Heart left ventricle (tissue), 13 donors: ENCODE results near the gene ERMN.

Experiments used
- CTCF ChIP-seq, 12 donors: fragments of 200-600 bp; sonication (generic) in 4 of 12; IDR thresholded peaks; one replicate each; pipeline versions ENCODE4 v1.5.0 to v1.8.0; 2018 to 2022; ENCODE audit warnings: antibody characterized with exemption in 12 of 12, mild to moderate bottlenecking in 5 of 12
- POLR2A ChIP-seq, 2 donors: fragments of 450-650 bp; IDR thresholded peaks; one replicate each; pipeline ENCODE4 v1.6.1; 2017; ENCODE audit warnings: antibody characterized with exemption in 2 of 2, mild to moderate bottlenecking in 2 of 2, moderate library complexity in 2 of 2
- donor health status: ischemic (EF 13 %, LVEDD 7.1; RV severe dilation, severe dysfunction).
- donor health status: DM: no; HTN: yes; CAD: no.
- donor health status: DM: no; HTN: no; CAD: no.
- donor health status: ischemic (EF 25% LVEDD 6.9; RV normal size, moderate dysfunction).
- donor health status: ischemic (EF 25% LVEDD 5.7; RV mildly dilated, moderate dysfunction).
- donor health status: ischemic (EF 35%, LVEDD 5.7; RV mildly dilated, moderate dysfunction).
- donor health status: nonischemic (EF 11% LVEDD 7.7; RV severe dilation, severe dysfunction).
- donor health status: DM: yes; HTN: yes; CAD: no.
- donor health status: PGD.
- donor health status: ischemic (EF 29% LVEDD 5.4; RV normal size, mild dysfunction).
- donor health status: nonischemic (EF 23%, LVEDD 6.1; RV moderate dilation, normal function).

- no peak for TF ChIP-seq CTCF (IDR thresholded peaks at IDR 0.05)
- TF ChIP-seq POLR2A (IDR thresholded peaks at IDR 0.05) = no peak
These were observed 38.5 kb downstream of the ERMN start for GRCh38 chr2:157287160-157287559.
